HG02759 (cell line): ENCODE results near the gene APOBEC4.

Source experiments
- ATAC-seq: cut with Tn5 transposase; IDR thresholded peaks from one replicate; pipeline ENCODE4 v1.9.1; 2021; ENCODE audit warnings: mild to moderate bottlenecking, moderate library complexity; ENCODE audit not compliant: unreplicated experiment

The APOBEC4 gene

GRCh38 chr1:183604038-183604808 lies 48.9 kb downstream of the APOBEC4 start:
- ATAC-seq: no peak

GRCh38 chr1:183602510-183602909 lies 50.6 kb downstream of the APOBEC4 start:
- ATAC-seq: no peak

GRCh38 chr1:183600634-183601033 lies 52.5 kb downstream of the APOBEC4 start:
- no peak for ATAC-seq

GRCh38 chr1:183600136-183600535 lies 53.0 kb downstream of the APOBEC4 start:
- ATAC-seq: no peak

GRCh38 chr1:183598386-183598785 lies 54.7 kb downstream of the APOBEC4 start:
- peak; percentile 67 for ATAC-seq

- ATAC-seq: no peak
Measured at GRCh38 chr1:183597656-183598347, 55.3 kb downstream of the APOBEC4 start.

GRCh38 chr1:183596500-183596899 lies 56.6 kb downstream of the APOBEC4 start:
- no peak for ATAC-seq
